IPS-20b (cell line): Measurements from ENCODE around the gene RBM12.

Experiments
- H3K27ac ChIP-seq: one replicate; pipeline ENCODE4 v1.5.1; 2013; ENCODE audit warnings: low read length
- H3K27me3 ChIP-seq: 2 replicates; pipeline ENCODE4 v1.6.1; 2013; ENCODE audit warnings: mild to moderate bottlenecking, low read length, inconsistent platforms; ENCODE audit not compliant: insufficient read depth
- H3K36me3 ChIP-seq: 2 replicates; pipeline ENCODE4 v1.6.1; 2013; ENCODE audit warnings: low read depth, mild to moderate bottlenecking, inconsistent platforms, low read length, moderate library complexity; ENCODE audit not compliant: insufficient read depth
- H3K4me1 ChIP-seq: 2 replicates; pipeline ENCODE4 v1.6.1; 2013; ENCODE audit warnings: mild to moderate bottlenecking, control low read depth, inconsistent platforms, low read length, moderate library complexity; ENCODE audit not compliant: insufficient read depth
- H3K4me3 ChIP-seq: 2 replicates; pipeline ENCODE4 v1.5.1; 2013; ENCODE audit warnings: mild to moderate bottlenecking, low read length, inconsistent platforms
- H3K9ac ChIP-seq: 2 replicates; pipeline ENCODE4 v1.6.1; 2013; ENCODE audit warnings: low read depth, mild to moderate bottlenecking, inconsistent platforms, low read length, moderate library complexity
- H3K9me3 ChIP-seq: 2 replicates; pipeline ENCODE4 v1.6.1; 2013; ENCODE audit warnings: mild to moderate bottlenecking, low read depth, low read length, inconsistent platforms; ENCODE audit not compliant: insufficient read depth

The RBM12 gene

GRCh38 chr20:35650632-35651031 lies 14.1 kb downstream of the RBM12 start:
- Histone ChIP-seq H3K9ac (no peak overlapping the region), H3K36me3 (peaks cover 58% of the 10 kb centered on the region), H3K27ac (no peak overlapping the region), H3K27me3 (no peaks in the 10 kb centered on the region), H3K4me1 (no peaks in the 10 kb centered on the region), H3K4me3 (no peak overlapping the region), H3K9me3 (no peaks in the 10 kb centered on the region)

- Histone ChIP-seq H3K4me1 (no peaks in the 10 kb centered on the region; the same call in 1 of the 2 replicates), H3K27ac (no peak overlapping the region), H3K9ac (no peak overlapping the region), H3K27me3 (no peaks in the 10 kb centered on the region), H3K9me3 (no peaks in the 10 kb centered on the region), H3K4me3 (no peak overlapping the region), H3K36me3 (peaks cover 40% of the 10 kb centered on the region)
Measured at GRCh38 chr20:35648836-35649235, 15.9 kb downstream of the RBM12 start.

GRCh38 chr20:35644806-35645205 lies 19.9 kb downstream of the RBM12 start:
- Histone ChIP-seq H3K27ac (no peak overlapping the region), H3K9ac (no peak overlapping the region), H3K4me3 (no peak overlapping the region), H3K9me3 (no peaks in the 10 kb centered on the region), H3K4me1 (peaks cover 2% of the 10 kb centered on the region), H3K36me3 (peaks cover 1% of the 10 kb centered on the region; the same call in 1 of the 2 replicates), H3K27me3 (no peaks in the 10 kb centered on the region)

GRCh38 chr20:35643045-35643444 lies 21.7 kb downstream of the RBM12 start:
- no peak overlapping the region for H3K27ac ChIP-seq
- no peaks in the 10 kb centered on the region for H3K9me3 ChIP-seq
- H3K27me3 ChIP-seq = no peaks in the 10 kb centered on the region
- H3K4me3 ChIP-seq = no peak overlapping the region
- no peak overlapping the region for H3K9ac ChIP-seq
- H3K4me1 ChIP-seq = peaks cover 4% of the 10 kb centered on the region
- H3K36me3 ChIP-seq = no peaks in the 10 kb centered on the region

GRCh38 chr20:35641743-35642142 lies 23.0 kb downstream of the RBM12 start:
- Histone ChIP-seq H3K27me3 (no peaks in the 10 kb centered on the region), H3K9me3 (no peaks in the 10 kb centered on the region), H3K4me1 (peaks cover 4% of the 10 kb centered on the region), H3K36me3 (no peaks in the 10 kb centered on the region), H3K9ac (no peak overlapping the region), H3K27ac (no peak overlapping the region), H3K4me3 (no peak overlapping the region)

- Histone ChIP-seq H3K4me3 (no peak overlapping the region), H3K27ac (no peak overlapping the region), H3K9ac (no peak overlapping the region), H3K4me1 (peaks cover 4% of the 10 kb centered on the region), H3K9me3 (no peaks in the 10 kb centered on the region), H3K27me3 (no peaks in the 10 kb centered on the region), H3K36me3 (no peaks in the 10 kb centered on the region)
Measured at GRCh38 chr20:35640724-35641123, 24.0 kb downstream of the RBM12 start.

- H3K4me1 ChIP-seq = peaks cover 4% of the 10 kb centered on the region
- H3K27ac ChIP-seq = no peak overlapping the region
- no peaks in the 10 kb centered on the region for H3K36me3 ChIP-seq
- H3K4me3 ChIP-seq = no peak overlapping the region
- H3K9ac ChIP-seq = no peak overlapping the region
- H3K27me3 ChIP-seq = no peaks in the 10 kb centered on the region
- H3K9me3 ChIP-seq = no peaks in the 10 kb centered on the region
Measured at GRCh38 chr20:35638751-35639150, 25.9 kb downstream of the RBM12 start.

GRCh38 chr20:35637276-35637675 lies 27.4 kb downstream of the RBM12 start:
- Histone ChIP-seq H3K4me3 (no peak overlapping the region), H3K9ac (no peak overlapping the region), H3K27me3 (no peaks in the 10 kb centered on the region), H3K4me1 (peaks cover 4% of the 10 kb centered on the region), H3K9me3 (no peaks in the 10 kb centered on the region), H3K36me3 (peaks cover 6% of the 10 kb centered on the region), H3K27ac (no peak overlapping the region)

- Histone ChIP-seq H3K9me3 (no peaks in the 10 kb centered on the region), H3K27ac (no peak overlapping the region), H3K27me3 (no peaks in the 10 kb centered on the region), H3K4me3 (no peak overlapping the region), H3K9ac (no peak overlapping the region), H3K4me1 (peaks cover 4% of the 10 kb centered on the region), H3K36me3 (peaks cover 16% of the 10 kb centered on the region)
Measured at GRCh38 chr20:35636095-35636494, 28.6 kb downstream of the RBM12 start.

- Histone ChIP-seq H3K36me3 (peaks cover 20% of the 10 kb centered on the region), H3K27me3 (no peaks in the 10 kb centered on the region), H3K27ac (no peak overlapping the region), H3K9me3 (no peaks in the 10 kb centered on the region), H3K4me1 (peaks cover 4% of the 10 kb centered on the region), H3K9ac (no peak overlapping the region), H3K4me3 (no peak overlapping the region)
Measured at GRCh38 chr20:35635652-35636051, 29.0 kb downstream of the RBM12 start.

- Histone ChIP-seq H3K27me3 (no peaks in the 10 kb centered on the region), H3K4me1 (no peaks in the 10 kb centered on the region), H3K4me3 (no peak overlapping the region), H3K36me3 (peaks cover 47% of the 10 kb centered on the region), H3K9ac (no peak overlapping the region), H3K27ac (no peak overlapping the region), H3K9me3 (no peaks in the 10 kb centered on the region)
Measured at GRCh38 chr20:35632539-35633115, 32.1 kb downstream of the RBM12 start.

GRCh38 chr20:35630636-35631035 lies 34.1 kb downstream of the RBM12 start:
- Histone ChIP-seq H3K36me3 (peaks cover 66% of the 10 kb centered on the region), H3K4me3 (no peak overlapping the region)

More at GRCh38 chr20:35630636-35631035, 34.1 kb downstream of the RBM12 start:
- Histone ChIP-seq H3K4me1 (no peaks in the 10 kb centered on the region), H3K27me3 (no peaks in the 10 kb centered on the region), H3K27ac (no peak overlapping the region), H3K9ac (no peak overlapping the region), H3K9me3 (no peaks in the 10 kb centered on the region)
